Measurements from ENCODE around the gene RNASEH1. TPM values are rescaled to one million over a fixed set of nuclear protein-coding genes. Genes with fewer than 3 reads are reported as not detected.
A peak's percentile ranks its signal among the peaks of the same experiment; 100 is the strongest.

The RNASEH1 gene, protein sequence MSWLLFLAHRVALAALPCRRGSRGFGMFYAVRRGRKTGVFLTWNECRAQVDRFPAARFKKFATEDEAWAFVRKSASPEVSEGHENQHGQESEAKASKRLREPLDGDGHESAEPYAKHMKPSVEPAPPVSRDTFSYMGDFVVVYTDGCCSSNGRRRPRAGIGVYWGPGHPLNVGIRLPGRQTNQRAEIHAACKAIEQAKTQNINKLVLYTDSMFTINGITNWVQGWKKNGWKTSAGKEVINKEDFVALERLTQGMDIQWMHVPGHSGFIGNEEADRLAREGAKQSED
- 10 to 100 TPM; 21.6 to 31.0 (median 26.1) TPM for total RNA-seq

DNA sequence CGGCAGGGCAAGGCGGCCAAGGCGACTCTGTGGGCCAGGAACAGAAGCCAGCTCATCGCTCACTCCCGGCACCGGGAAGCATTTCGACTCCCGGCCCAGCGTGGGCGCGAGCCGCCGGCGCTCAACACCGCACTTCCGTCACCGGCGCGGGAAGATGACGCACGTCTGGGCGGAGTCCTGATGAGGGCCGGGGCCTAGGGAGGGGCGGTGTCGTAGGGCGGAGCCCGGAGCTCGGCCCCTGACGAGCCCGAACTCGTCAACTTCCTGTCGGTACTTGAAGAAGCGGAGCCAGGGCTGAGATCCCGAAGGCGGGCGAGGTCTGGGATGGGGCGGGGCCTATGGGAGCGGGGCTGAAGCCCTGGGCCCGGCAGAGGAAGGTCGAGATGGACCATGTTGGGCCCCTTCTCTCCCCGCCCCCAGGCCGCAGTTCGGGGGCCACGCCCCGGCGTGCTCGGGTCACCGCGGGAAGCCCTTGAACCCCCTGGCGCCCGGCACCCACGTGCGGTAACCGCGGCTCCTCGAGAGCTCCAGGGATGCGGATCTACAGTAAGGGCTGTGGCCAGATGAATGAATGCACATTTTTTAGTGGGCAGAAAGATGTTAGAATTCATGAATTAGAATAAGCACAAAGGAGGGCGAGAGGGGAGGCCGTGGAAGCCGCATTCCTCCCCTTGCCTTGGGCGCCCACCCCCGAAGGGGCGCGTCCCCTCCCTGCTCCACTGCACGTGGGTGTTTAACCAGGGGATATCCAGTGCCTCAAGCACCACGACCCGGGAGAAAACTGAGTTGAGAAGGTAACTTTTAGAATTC lies at the start of gene RNASEH1:
TSS of gene RNASEH1 (minus strand) at position 129 of the 810 bp plus-strand sequence. CDS start at position 56, 73 bp downstream.
- Histone ChIP-seq H3K4me3 (peak within 1 kb of the TSS; percentile 73 to 100 (median 92)), H3K9me3 (no peaks in the 10 kb centered on the region), H3K27me3 (no peaks in the 10 kb centered on the region), H3K27ac (peak within 1 kb of the TSS; percentile 87 to 98 (median 94)), H3K36me3 (peaks cover 3 to 54% (median 6%) of the 10 kb centered on the region in 3 donors), H3K4me1 (peaks cover 0 to 22% (median 15%) of the 10 kb centered on the region in 4 donors)
- WGBS, 2 donors: 0% methylated on average over 48 to 60 of the region's 67 CpGs
- DNase-seq (ENCODE audit: low spot score in 2 of 2): peak; percentile 97 to 98
- TF ChIP-seq POLR2A (IDR thresholded peaks at IDR 0.05) (peak; percentile 84 to 86), EP300 (IDR thresholded peaks at IDR 0.05) (peak; percentile 98 to 99)
- TF ChIP-seq, protein P1, sequence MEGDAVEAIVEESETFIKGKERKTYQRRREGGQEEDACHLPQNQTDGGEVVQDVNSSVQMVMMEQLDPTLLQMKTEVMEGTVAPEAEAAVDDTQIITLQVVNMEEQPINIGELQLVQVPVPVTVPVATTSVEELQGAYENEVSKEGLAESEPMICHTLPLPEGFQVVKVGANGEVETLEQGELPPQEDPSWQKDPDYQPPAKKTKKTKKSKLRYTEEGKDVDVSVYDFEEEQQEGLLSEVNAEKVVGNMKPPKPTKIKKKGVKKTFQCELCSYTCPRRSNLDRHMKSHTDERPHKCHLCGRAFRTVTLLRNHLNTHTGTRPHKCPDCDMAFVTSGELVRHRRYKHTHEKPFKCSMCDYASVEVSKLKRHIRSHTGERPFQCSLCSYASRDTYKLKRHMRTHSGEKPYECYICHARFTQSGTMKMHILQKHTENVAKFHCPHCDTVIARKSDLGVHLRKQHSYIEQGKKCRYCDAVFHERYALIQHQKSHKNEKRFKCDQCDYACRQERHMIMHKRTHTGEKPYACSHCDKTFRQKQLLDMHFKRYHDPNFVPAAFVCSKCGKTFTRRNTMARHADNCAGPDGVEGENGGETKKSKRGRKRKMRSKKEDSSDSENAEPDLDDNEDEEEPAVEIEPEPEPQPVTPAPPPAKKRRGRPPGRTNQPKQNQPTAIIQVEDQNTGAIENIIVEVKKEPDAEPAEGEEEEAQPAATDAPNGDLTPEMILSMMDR (IDR thresholded peaks at IDR 0.05): peak in 1 of 5 experiments; percentile 42

DNA sequence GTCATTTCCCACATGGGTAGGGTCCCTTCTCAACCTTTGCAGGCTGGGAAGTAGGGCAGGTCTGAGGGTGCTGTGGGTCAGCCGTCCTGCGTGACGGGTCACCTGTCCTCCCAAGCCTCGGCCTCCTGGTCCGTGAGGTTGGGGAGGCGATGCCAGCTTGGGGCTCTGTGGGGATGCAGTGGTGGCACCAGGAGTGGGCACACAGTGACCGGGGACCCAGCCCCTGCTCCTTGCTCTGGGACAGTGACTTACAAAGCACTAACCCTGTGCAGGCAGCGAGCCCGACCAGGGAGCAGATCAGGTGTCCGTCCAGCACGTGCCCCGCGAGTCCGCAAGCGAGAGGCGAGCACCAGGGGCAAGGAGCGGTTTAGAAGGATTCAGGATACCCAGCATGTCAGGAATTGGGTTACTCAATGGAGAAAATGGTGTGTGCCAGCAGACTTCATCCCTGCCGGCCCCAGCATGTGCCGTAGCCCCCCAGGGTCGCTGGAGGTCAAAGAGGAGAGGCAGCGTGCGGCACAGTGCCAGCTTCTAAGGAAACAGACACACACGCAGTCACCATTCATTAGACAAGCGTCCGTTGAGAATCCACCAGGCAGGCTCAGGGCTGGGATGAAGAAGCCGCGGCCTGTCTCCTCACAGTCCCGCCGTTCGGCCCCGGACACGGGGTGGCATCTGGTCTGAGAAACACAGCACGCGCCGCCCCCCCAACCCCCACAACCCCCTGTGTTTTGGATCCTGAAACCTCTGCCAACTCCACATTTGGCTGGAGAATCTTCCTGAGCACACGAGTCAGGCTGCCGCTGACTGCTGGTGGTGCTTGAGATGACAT lies 48.5 kb upstream of the RNASEH1 start:
- Histone ChIP-seq H3K27ac (peak overlapping the region in 2 of 4 donors; percentile 8 to 73), H3K4me3 (no peak overlapping the region), H3K27me3 (no peaks in the 10 kb centered on the region), H3K4me1 (no peaks in the 10 kb centered on the region), H3K36me3 (no peaks in the 10 kb centered on the region), H3K9me3 (no peaks in the 10 kb centered on the region)
- TF ChIP-seq, protein P1 (IDR thresholded peaks at IDR 0.05): no peak
- no peak for DNase-seq (ENCODE audit: low spot score in 2 of 2)
- WGBS, 2 donors: 71 to 85% methylated on average over 37 of the region's 37 CpGs

DNA sequence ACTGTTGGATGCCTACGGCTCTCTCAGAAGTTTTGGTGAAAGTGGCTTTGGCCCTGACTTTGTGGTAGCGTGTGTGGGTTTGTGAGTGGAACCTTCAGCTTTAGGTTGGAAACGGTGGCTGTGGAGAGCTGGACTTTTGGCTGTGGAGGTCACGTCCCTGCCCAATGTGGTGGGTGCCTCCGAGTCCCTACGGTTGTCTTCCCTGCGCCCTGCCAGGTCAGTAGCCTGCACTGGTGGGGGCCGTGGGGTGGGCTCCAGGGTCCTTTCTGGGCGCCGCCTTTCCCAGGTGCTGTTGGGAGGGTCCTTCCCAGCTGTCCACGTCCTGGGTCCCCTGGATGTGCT lies 47.9 kb upstream of the RNASEH1 start:
- no peaks in the 10 kb centered on the region for H3K36me3 ChIP-seq
- no peaks in the 10 kb centered on the region for H3K4me1 ChIP-seq
- 78 to 94% methylated on average over 4 to 8 of the region's 11 CpGs for WGBS, 2 donors
- H3K27ac ChIP-seq: peak overlapping the region in 2 of 4 donors; percentile 8 to 73
- H3K4me3 ChIP-seq: no peak overlapping the region
- no peak for DNase-seq (ENCODE audit: low spot score in 2 of 2)
- no peak for TF ChIP-seq EP300 (IDR thresholded peaks at IDR 0.05)
- no peak for TF ChIP-seq POLR2A (IDR thresholded peaks at IDR 0.05)
- TF ChIP-seq, protein P1 (IDR thresholded peaks at IDR 0.05): no peak
- H3K9me3 ChIP-seq: no peaks in the 10 kb centered on the region
- H3K27me3 ChIP-seq: no peaks in the 10 kb centered on the region

DNA sequence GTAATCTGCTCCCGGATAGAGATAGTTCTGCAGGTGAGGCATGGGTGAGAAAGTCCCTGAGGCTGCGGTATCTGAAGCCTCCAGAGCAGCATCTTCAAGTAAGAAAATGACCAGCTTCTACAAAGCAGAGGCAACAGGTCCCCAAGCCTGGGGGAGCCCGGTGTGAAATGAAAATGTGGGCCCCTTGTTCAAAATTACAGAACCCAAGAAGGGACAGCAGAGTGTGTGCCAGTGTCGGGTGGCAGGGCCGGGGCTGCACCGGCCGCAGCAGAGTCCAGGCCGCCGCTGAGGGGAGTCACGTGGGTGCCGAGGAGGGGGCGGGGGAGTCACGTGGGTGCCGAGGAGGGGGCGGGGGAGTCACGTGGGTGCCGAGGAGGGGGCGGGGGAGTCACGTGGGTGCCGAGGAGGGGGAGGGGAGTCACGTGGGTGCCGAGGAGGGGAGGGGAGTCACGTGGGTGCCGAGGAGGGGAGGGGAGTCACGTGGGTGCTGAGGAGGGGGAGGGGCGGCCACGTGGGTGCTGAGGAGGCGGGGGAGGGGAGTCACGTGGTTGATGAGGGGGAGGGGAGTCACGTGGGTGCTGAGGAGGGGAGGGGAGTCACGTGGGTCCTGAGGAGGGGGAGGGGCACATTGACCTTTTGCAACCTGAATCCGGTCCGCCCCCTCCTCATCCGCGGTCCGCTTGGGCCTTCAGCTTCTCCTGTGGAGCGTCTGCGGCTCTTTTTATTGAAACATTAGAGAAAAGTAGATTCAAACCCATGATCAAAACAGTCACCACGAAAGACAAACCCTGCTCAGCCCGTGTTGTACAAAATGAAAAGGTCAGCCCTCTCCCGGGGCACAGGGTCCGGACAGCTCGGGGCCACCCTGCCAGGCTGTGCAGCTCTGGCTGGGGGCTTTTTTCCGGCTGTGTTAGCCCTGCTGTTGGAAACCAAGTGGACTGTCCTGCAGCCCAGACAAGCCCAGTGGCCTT lies 47.1 kb upstream of the RNASEH1 start:
- Histone ChIP-seq H3K9me3 (no peaks in the 10 kb centered on the region), H3K4me3 (no peak overlapping the region), H3K36me3 (no peaks in the 10 kb centered on the region), H3K4me1 (no peaks in the 10 kb centered on the region), H3K27me3 (no peaks in the 10 kb centered on the region), H3K27ac (peak overlapping the region in 2 of 4 donors; percentile 13 to 73)
- 64 to 69% methylated on average over 21 to 26 of the region's 44 CpGs for WGBS, 2 donors
- TF ChIP-seq POLR2A (IDR thresholded peaks at IDR 0.05): peak in 1 of 2 donors; percentile 9
- TF ChIP-seq, protein P1 (IDR thresholded peaks at IDR 0.05): no peak
- DNase-seq (ENCODE audit: low spot score in 2 of 2): no peak
